KBM-7 (cell line): Measurements from ENCODE around the gene FOXK1.
"Not testable (repeated sequence)": the region's sequence is repeated elsewhere in the genome, so short reads cannot be mapped to it uniquely, and the experiment has no call there.

Experiments used
- DNase-seq: peaks from one replicate; pipeline ENCODE4 v3.0.0-alpha.2; 2015
- in situ Hi-C: fragments of 300-500 bp; cut with MboI; formaldehyde crosslinking; loops from 2 replicates; pipeline ENCODE4 v1.14.3; 2020; ENCODE audit warnings: low sequenced_read_pairs, low pct_unique_long_range_greater_than_20kb, mixed read lengths

Gene FOXK1

DNA sequence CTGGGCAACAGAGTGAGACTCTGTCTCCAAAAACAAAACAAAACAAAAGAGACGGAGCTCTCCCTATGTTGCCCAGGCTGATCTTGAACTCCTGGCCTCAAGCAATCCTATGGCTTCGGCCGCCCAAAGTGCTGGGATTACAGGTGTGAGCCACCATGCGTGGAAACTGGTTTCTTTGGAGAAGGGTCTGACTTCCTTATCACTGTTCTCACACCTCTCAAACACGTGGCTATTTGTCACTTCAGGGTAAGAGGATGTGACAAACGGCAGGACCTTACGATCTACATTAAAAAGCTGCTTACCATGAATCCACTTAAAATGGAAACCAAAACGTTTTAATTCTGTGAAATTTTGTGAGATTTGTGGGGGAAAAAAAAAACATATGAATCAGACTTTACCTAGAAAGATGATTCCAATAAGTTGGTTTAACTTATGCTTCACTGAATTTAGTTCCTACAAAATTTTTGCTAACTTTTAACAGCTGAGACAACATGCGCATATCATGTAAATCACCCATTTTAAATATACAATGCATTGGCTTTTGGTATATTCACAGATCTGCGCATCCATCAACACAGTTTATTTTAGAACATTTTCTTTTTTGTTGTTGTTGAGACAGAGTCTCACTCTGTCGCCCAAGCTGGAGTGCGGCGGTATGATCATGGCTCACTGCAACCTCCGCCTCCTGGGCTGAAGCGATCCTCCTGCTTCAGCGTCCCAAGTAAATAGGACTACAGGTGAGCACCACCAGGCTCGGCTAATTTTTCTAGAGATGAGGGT lies 18.7 kb upstream of the FOXK1 start:
- no peak for DNase-seq
- in situ Hi-C loops = no loop called here

DNA sequence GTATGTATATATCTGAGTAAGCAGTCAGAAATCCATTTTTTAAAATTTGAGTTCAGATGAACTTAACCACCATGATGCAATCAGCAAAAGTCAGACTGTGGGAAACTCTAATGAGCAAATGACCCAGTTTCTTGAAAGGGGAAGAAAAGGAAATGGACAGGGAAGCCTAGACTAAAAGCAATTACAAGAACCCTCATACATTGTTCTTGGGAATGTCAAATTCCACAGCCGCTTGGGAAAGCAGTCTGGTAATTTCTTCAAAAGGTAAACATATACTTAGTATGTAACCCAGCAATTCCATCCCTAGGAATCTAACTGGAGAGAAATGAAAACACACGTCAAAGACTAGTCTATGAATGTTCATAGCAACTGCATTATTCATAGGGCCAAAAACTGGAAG lies 16.4 kb upstream of the FOXK1 start:
- no peak for DNase-seq
- in situ Hi-C loops = no loop called here

DNA sequence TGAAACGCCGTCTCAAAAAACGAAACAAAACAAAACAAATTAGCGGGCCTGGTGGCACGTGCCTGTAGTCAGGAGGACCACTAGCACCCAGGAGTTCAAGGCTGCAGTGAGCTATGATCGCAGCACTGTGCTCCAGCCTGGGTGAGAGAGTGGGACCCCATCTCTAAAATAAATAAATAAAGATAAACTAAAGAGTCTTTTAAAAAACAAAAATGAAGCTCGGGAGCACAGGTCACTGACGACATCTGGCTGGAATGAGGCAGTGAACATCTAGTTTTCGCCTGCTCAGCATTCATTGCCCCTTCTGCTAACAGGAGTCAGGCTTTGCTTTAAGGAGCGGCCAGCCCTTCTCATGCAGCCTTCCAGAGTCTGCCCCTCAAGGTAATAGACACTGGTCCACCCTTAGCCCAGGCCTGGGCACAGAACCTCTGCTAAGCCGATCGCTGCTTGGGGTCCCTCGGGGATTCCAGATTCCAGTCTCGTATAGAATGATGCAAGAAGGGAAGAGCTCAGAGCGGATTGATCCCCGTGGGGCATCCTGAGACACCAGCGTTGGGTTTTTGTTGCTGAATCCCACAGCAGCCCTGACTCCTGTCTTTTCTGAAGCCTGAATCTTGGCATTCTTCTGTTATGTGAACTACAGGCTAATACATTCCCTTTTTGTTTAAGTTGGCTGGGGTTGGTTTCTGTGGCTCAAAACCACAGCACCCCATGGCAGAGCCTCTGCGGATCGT lies 14.2 kb upstream of the FOXK1 start:
- in situ Hi-C loops = no loop called here

DNA sequence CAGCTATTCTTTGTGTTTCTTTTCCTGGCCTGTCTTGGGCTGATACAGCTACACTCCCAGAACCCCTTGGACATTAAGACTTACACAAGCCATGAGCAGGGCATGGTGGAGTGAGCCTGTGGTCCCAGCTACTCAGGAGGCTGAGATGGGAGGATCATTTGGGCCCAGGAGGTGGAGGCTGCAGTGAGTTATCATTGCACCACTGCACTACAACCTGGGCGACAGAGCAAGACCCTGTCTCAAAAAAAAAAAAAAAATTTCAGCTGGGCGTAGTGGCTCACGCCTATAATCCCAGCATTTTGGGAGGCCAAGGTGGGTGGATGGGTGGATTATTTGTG lies 13.6 kb upstream of the FOXK1 start:
- in situ Hi-C loops = no loop called here
- DNase-seq = no peak

More for the DNA sequence above, 14.2 kb upstream of the FOXK1 start:
- DNase-seq = no peak

DNA sequence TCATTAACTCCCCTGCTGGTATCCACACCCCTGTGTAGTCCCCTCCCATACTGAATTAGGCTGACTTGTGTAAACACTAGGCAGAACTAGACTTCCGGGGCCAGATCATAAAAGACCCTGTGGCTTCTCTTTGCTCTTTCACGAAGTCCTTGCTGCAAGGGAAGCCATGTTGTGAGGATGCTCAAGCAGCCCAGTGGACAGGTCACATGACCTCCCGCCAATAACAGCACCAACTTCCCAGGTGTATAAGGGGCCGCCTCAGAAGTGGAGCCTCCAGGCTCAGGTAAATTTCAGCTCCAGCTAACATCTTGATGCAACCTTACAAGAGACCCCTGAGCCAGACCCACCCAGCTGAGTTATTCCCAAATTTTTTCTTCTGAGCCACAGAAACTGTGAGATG lies 11.3 kb upstream of the FOXK1 start:
- in situ Hi-C loops = no loop called here

DNA sequence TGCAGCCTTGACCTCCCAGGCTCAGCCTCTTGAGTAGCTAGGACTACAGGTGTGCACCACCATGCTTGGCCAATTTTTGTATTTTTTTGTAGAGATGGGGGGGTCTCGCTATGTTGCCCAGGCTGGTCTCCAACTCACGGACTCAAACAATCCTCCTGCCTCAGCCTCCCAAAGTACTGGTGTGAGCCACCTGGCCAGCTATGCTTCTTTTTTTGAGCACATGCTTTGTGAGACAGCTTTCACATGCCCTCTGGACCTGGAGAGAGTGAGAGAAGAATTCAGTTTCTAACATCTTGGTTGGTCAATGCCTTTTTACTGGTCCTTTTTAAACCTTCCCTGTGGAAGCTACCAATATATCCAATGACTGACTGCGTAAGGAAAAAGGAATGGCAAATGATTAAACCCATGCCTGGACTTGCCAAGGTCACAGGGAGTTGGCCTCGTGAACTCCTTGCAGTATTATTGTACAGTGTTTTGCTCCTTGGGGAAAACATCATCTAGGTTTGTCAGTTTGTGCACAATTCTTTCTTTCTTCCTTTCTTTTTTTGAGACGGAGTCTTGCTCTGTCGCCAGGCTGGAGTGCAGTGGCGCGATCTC lies 6.2 kb upstream of the FOXK1 start:
- in situ Hi-C loops = no loop called here
- DNase-seq = no peak

More for the DNA sequence above, 11.3 kb upstream of the FOXK1 start:
- DNase-seq = no peak

DNA sequence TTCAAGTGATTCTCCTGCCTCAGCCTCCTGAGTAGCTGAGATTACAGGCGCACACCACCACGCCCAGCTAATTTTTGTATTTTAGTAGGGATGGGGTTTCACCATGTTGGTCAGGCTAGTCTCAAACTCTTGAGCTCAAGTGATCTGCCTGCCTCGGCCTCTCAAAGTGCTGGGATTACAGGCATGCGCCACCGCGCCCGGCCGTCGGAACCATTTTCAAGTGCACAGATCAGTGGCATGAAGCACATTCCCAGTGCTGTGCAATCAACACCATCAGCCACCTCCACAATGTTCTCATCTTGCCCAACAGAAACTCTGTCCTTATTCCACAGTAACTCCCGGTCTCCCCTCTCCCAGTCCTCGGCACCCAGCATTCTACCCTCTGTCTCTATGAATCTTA lies 4.6 kb upstream of the FOXK1 start:
- DNase-seq, in situ Hi-C loops: not testable (repeated sequence)

DNA sequence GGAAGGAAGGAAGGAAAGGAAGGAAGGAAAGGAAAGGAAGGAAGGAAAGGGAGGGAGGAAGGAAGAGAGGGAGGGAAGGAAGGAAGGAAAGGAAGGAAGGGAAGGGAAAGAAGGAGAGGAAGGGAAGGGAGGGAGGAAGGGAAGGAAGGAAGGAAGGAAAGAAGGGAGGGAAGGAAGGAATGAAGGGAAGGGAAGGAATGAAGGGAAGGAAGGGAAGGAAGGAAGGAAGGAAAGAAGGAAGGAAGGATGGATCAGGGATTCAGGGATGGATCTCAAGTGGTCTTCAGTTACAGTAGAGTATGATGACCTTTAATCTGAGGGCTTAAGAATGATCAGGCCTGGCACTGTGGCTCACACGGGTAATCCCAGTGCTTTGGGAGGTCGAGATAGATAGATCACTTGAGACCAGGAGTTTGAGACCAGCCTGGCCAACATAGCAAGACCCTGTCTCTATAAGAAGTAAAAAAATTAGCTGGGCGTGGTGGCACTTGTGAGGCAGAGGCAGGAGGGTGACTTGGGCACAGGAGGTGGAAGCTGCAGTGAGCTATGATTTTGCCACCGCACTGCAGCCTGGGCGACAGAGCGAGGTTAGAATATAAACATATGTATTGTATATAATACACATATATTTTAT lies 760 bp upstream of the FOXK1 start:
- in situ Hi-C loops = no loop called here
- DNase-seq = no peak

DNA sequence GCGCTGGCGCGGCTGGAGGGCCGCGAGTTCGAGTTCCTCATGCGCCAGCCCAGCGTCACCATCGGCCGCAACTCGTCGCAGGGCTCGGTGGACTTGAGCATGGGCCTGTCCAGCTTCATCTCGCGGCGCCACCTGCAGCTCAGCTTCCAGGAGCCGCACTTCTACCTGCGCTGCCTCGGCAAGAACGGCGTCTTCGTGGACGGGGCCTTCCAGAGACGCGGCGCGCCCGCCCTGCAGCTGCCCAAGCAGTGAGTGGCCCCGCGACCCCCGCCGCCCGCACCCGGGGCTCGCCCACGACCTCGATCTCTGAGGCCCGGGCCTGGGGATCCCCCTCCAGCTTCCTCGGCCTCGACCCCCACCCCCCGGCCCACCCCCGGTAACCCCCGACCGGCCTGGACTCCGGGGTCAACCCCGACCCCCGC lies 537 bp downstream of the FOXK1 start:
- DNase-seq = peak; percentile 14

DNA sequence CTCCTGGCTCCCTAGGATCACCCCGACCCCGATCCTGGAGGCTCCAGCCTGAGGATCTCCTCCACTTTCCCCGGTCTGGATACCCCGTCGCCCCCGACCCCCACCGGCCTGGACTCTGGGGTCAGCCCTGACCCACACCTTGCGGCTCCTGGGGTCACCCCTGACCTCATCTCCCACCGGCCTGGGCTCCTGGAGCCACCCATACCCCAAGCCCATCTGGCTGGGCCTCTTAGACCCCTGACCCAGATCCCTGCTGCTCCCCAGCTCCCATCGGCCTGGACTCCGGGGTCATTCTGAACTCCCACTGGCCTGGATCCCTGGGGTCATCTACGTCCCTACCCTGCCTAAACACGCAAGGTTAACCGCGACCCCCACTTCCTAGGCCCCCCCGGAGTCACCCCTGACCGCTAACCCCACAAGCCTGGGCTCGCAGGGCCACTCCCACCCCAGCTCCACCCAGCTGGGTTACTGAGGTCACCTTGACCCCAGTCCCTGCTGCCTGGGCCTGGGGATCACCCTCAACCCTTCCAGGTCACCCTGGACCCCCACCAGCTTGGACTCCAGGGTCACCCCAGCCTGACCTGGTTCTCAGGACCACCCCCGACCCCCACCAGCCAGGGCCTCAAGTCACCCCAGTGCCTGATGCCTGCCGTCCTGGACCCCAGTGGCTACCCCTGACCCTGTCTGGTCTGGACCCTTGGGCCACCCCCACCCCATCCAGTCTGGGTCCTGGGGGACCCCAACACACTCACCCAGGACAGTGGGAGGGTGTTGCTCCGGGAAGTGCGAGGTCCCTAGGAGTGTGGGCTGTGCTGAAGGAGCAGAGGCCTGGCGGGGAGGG lies 1.2 kb downstream of the FOXK1 start:
- in situ Hi-C loops = no loop called here

More for the DNA sequence above, 537 bp downstream of the FOXK1 start:
- in situ Hi-C loops = no loop called here

DNA sequence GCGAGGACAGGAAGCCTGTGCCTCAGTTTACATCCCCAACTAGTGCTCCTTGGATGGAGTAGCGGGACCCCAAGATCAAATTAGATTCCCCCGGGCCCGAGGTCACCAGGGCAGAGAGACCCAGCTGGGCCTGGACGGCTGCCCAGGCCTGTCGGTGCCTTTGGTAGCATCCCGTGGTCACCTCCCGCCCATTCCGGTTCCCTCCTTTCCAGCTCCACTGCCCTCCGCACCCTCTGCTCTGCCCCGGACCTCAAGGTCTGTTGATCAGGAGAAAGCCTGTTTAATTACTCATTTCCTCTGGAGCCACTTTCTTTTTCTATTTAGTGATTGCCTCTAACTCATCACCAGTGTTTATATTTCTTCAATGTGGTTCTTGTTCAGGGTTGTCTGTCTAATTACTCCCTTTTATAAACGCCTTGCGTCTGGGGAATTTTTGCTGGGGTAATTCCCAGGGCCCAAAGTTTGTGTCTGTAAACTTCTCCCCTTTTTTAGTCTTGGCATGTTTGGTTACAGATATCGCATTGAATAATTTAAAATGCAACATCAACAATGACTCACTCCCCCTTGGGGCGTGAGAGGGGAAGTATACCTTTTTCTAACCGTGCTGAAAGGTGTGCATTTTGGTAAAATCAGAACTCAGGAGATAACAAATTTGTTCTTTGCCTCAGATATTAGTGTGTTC lies 1.9 kb downstream of the FOXK1 start:
- in situ Hi-C loops = no loop called here
- peak; percentile 16 for DNase-seq

More for the DNA sequence above, 1.2 kb downstream of the FOXK1 start:
- DNase-seq = no peak

DNA sequence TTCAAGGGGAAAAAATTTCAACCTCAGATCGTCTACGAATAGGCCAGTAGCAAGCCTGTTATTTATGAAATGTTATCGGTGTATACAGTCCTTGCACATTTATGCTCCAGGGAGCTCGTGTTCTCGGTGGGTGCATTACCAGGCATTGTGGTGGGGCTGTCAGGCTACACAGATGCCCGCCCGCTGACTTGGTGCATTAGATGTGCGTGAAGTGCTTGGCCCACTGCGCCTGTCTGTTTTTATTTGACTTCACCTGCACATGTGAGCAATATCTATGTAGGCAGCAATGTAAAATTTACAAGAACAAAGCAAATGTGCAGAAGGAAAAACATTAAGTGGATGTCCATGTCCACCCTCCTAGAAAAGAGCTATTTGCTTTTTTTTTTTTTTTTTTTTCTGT lies 2.8 kb downstream of the FOXK1 start:
- in situ Hi-C loops = no loop called here
- DNase-seq = no peak

DNA sequence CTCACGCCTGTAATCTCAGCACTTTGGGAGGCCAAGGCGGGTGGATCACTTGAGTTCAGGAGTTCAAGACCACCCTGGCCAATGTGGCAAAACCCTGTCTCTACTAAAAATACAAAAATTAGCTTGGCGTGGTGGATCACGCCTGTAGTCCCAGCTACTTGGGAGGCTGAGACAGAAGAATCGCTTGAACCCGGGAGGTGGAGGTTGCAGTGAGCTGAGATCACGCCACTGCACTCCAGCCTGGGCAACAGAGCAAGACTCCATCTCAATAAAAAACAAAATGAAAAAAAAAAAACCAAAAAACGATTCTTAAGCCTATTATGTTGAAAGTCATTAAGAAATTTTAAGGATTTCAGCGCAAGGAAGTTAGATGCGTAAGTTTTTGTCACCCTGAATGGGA lies 3.6 kb downstream of the FOXK1 start:
- in situ Hi-C loops, DNase-seq: not testable (repeated sequence)

DNA sequence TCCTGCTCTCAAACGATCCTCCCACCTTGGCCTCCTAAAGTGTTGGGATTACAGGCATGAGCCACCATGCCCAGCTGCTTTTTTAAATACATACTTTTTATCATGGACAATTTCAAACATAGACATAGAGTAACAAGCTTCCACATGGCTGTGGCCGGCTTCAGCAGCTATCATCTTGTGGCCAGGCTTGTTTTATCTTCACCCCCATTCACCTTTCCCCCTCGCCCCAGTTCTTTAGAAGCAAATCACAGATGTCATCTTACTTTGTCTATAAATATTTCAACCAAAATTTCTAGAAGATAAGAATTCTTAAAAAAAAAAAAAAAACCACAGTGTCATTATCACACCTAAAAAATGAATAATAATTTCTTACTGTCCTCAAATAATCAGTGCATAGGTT lies 5.9 kb downstream of the FOXK1 start:
- no peak for DNase-seq
- in situ Hi-C loops = no loop called here

DNA sequence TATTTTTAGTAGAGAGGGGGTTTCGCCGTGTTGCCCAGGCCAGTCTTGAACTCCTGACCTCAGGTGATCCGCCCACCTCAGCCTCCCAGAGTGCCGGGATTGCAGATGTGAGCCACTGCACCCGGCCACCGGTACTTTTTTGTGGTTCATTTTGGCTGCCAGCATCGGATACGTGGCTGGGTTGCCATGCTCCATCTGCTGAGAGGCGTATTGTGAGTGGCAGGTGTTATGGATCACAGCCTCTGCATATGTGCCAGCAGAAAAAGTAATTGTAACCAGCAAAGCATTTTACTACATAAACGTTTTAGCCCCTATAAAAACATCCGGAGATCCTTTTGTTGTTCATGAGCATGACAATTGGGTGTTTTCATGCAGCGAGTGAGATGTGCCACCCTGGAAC lies 7.1 kb downstream of the FOXK1 start:
- no peak for DNase-seq
- in situ Hi-C loops = no loop called here

DNA sequence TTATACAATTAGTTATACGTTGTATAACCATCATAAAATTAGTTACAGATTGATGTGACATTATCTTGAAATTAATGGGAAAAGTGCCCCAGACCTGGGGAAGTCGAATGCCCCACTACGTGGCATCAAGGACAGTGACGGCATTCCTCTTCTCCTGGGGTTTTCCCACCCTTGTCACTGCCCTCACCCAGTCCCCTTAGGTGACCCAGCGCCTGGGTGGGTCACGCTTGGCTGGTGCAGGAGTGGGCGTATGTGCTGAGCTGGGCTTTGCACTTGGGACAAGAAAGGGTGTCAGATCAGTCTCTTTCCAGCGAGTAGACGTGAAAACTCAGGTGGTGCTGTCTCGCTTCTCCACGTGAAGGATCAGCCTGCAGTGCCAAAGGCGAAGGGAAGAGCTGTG lies 7.6 kb downstream of the FOXK1 start:
- in situ Hi-C loops = no loop called here
- DNase-seq = no peak

DNA sequence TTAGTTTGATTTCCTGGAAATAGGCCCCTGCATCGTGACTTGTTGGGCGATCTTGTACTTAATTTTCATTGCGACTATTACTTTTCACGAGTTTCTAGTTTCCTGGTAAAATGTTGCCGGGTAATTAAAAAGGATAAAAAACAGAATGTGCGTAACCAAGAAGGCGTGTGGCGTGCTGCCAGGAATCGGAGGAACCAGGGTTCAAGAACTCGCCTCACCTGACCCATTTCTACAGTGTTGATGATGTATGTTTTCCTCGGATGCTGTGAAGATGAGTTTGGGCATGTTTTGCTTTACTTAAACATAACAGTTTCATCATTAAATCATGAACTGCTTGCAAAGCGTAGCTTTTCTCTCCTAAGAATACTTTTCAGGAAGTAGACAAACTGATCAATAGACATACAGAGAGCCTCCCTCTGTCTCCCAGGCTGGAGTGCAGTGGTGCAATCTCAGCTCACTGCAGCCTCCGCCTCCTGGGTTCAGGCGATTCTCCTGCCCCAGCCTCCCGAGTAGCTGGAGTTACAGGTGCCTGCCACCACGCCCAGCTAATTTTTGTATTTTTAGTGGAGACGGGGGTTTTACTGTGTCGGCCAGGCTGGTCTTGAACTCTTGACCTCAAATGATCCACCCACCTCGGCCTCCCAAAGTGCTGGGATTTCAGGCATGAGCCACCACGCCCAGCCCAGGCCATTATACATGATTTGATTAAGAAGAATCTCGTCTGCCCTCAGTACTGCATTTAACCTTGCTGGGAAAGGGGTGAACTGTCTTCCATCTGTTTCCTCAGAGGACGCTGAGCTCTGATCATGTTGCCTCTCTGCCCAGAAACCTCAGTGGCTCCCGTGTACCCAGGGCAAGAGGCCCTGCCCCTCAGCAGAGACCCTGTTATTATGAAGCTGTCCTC lies 9.1 kb downstream of the FOXK1 start:
- in situ Hi-C loops = no loop called here
- no peak for DNase-seq

DNA sequence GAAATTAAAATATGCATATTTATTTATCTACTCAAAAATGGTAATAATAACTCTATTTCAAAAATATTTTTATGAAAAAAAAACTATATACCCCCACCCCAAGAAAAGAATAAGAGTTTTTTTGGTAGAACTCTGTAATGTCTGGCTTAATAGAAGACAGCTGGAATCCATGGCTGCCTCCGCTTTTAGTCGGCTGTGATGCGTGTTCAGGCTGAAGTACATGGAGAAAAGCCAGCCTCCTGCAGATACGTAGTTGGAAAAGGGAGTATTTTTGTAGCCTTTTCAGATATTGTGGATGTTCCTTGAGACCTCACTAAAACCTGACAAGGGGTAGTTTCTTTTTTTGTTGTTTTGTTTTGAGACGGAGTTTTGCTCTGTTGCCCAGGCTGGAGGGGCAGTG lies 10.0 kb downstream of the FOXK1 start:
- no peak for DNase-seq

More for the DNA sequence above, 10.0 kb downstream of the FOXK1 start:
- in situ Hi-C loops = no loop called here
